Retinal pigment epithelial cell (primary cell): ENCODE data around the gene SLC35F3.
"Not testable (repeated sequence)": the region's sequence is repeated elsewhere in the genome, so short reads cannot be mapped to it uniquely, and the experiment has no call there.

Source experiments
- DNase-seq: peaks from one replicate; pipeline ENCODE4 v3.0.0-alpha.2; 2010; ENCODE audit warnings: low read depth
- H3K4me3 ChIP-seq: 2 replicates; pipeline ENCODE4 v1.5.1; 2011; ENCODE audit warnings: mild to moderate bottlenecking, low read length, control low read depth, moderate library complexity
- CTCF ChIP-seq: conservative IDR thresholded peaks from 2 replicates; pipeline ENCODE4 v1.5.1; 2011; ENCODE audit warnings: low read depth, low read length, control low read depth, inconsistent platforms

SLC35F3 gene

DNA sequence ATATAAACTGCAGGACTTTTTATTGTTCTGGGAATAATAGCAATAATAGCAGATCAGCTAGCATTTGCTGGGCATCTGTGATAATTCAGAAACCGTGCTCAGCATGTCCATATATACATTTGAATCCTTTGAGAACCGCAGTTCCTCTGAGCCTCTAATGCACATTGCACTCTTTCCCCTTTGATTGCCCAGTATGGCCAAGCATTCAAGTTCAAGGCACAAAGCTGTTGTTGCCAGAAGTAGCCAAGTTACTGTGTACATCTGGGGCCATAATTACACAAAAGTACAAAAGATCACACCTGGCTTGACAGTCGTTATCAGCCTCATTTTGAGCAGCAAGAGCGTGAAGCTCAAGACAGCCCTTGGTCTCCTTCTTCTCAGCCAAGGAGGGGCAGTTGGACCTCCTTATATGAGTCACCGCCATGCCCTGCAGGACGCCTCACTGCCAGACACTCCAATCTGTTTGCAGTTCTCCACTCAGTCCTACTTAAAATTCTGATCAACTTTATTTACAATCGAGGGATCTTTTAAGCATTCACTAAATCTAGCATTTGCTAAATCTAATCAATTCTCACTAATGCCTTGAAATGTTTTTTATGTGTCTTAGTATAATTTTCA lies 216.0 kb downstream of the SLC35F3 start:
- no peak for DNase-seq
- no peak overlapping the region for H3K4me3 ChIP-seq
- no peak for TF ChIP-seq CTCF

- H3K4me3 ChIP-seq, DNase-seq: not testable (repeated sequence)
Observed at GRCh38 chr1:234121659-234122058, 217.2 kb downstream of the SLC35F3 start.

DNA sequence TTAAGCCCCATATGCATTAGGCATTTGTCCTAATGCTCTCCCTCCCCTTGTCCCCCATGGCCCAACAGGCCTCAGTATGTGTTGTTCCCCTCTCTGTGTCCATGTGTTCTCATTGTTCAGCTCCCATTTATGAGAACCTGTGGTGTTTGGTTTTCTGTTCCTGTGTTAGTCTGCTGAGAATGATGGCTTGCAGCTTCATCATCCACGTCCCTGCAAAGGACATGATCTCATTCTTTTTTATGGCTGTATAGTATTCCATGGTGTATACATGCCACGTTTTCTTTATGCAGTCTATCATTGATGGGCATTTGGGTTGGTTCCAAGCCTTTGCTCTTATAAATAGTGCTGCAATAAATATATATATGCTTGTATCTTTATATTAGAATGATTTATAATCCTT lies 218.1 kb downstream of the SLC35F3 start:
- DNase-seq, H3K4me3 ChIP-seq: not testable (repeated sequence)

DNA sequence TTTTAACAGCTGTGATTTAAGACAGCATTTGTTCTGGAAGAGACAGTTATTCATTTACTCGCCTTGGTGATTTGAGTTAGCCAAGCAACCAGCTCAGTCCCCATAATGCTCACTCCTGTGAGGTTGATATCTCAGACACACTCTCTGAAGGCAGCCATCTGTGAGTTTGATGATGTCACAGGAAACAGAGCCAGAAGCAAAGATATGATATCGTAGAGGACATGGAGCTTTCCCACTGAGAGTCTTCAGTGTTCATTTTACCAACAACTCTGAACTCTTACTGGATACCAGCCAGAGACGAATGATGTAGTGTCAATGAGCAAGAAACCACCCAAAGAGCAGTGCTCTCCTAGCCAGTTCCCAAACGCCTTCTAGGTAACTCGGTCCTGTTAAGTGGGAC lies 219.4 kb downstream of the SLC35F3 start:
- no peak for DNase-seq
- no peak overlapping the region for H3K4me3 ChIP-seq
- no peak for TF ChIP-seq CTCF

GRCh38 chr1:234125283-234125682 lies 220.8 kb downstream of the SLC35F3 start:
- DNase-seq, result peak; percentile 11
- no peak overlapping the region for H3K4me3 ChIP-seq
- TF ChIP-seq CTCF, result peak; percentile 63

GRCh38 chr1:234125714-234126113 lies 221.2 kb downstream of the SLC35F3 start:
- no peak for TF ChIP-seq CTCF
- no peak overlapping the region for H3K4me3 ChIP-seq
- no peak for DNase-seq

DNA sequence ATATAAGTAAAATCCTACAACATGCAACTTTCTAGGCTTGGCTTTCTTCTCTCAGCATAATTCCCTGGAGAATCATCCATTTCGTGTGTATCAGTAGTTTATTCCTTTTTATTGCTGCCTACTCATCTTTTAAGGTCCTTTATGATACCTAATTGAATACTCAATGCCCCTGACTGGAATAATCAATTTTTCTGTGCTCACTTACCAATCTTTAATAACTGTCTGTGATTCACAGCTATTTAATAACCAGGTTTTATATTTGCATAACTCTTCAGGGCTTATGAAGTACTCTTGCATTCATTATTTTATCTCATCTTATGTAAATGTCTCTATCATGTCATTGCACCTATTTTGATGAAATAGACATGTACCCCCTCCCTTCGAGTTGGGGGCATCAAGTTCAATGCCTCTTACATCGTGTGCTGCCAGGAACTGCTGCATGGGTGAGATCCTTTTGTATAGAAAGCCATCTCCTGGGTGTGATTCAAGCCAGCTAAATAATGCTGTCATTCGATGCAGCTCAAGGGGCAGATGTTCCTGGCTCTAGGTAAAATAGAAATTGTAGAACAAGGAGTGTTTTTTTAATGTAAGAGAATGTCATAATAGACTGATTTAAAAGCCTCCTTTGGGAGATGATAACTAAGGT lies 222.7 kb downstream of the SLC35F3 start:
- no peak for TF ChIP-seq CTCF
- H3K4me3 ChIP-seq, result no peak overlapping the region
- DNase-seq, result no peak

GRCh38 chr1:234132795-234133194 lies 228.3 kb downstream of the SLC35F3 start:
- no peak for DNase-seq
- H3K4me3 ChIP-seq, result no peak overlapping the region
- TF ChIP-seq CTCF, result no peak
